ENCODE measurements around the gene GYS2. TPM values are rescaled to one million over a fixed set of nuclear protein-coding genes. Genes with fewer than 3 reads are reported as not detected.

Gene GYS2
- total and polyA plus RNA-seq, 8 donors, result 0.33 TPM; not detected in 7

GRCh38 chr12:21580748-21581516 lies 23.7 kb downstream of the GYS2 start:
- Histone ChIP-seq H3K27me3 (no peaks in the 10 kb centered on the region), H3K4me1 (no peaks in the 10 kb centered on the region), H3K36me3 (no peaks in the 10 kb centered on the region), H3K9me3 (no peaks in the 10 kb centered on the region), H3K27ac (no peak overlapping the region), H3K4me3 (no peak overlapping the region)
- WGBS, 5 donors, result 73 to 84% (median 78%) methylated on average over 4 of the region's 4 CpGs
- TF ChIP-seq POLR2A (IDR thresholded peaks at IDR 0.05), result no peak
- TF ChIP-seq CTCF (IDR thresholded peaks at IDR 0.05), result no peak
- TF ChIP-seq EP300 (IDR thresholded peaks at IDR 0.05), result no peak
- TF ChIP-seq POLR2AphosphoS5 (IDR thresholded peaks at IDR 0.05), result no peak
- intact Hi-C loops (cut with DNase I; ENCODE audit: low total_unique reads), result no loop called here
- no peak for DNase-seq

- no peaks in the 10 kb centered on the region for H3K9me3 ChIP-seq
- H3K4me1 ChIP-seq, result no peaks in the 10 kb centered on the region
- TF ChIP-seq POLR2A (IDR thresholded peaks at IDR 0.05) (no peak), POLR2AphosphoS5 (IDR thresholded peaks at IDR 0.05) (no peak), CTCF (IDR thresholded peaks at IDR 0.05) (no peak), EP300 (IDR thresholded peaks at IDR 0.05) (no peak)
- no peaks in the 10 kb centered on the region for H3K36me3 ChIP-seq
- no peaks in the 10 kb centered on the region for H3K27me3 ChIP-seq
- no peak overlapping the region for H3K27ac ChIP-seq
- intact Hi-C loops (cut with DNase I; ENCODE audit: low total_unique reads), result no loop called here
- 80 to 93% (median 86%) methylated on average over 1 of the region's 1 CpG for WGBS, 5 donors
- no peak overlapping the region for H3K4me3 ChIP-seq
- DNase-seq, result no peak
Observed at GRCh38 chr12:21577516-21577915, 27.1 kb downstream of the GYS2 start.

- H3K27me3 ChIP-seq, result no peaks in the 10 kb centered on the region
- no peak overlapping the region for H3K4me3 ChIP-seq
- no peak overlapping the region for H3K27ac ChIP-seq
- intact Hi-C loops (cut with DNase I; ENCODE audit: low total_unique reads), result no loop called here
- H3K36me3 ChIP-seq, result no peaks in the 10 kb centered on the region
- TF ChIP-seq POLR2A (IDR thresholded peaks at IDR 0.05) (no peak), EP300 (IDR thresholded peaks at IDR 0.05) (no peak), CTCF (IDR thresholded peaks at IDR 0.05) (no peak), POLR2AphosphoS5 (IDR thresholded peaks at IDR 0.05) (no peak)
- DNase-seq, result no peak
- no peaks in the 10 kb centered on the region for H3K4me1 ChIP-seq
- WGBS, 5 donors, result 64 to 86% (median 71%) methylated on average over 2 of the region's 2 CpGs
- no peaks in the 10 kb centered on the region for H3K9me3 ChIP-seq
Observed at GRCh38 chr12:21576431-21576830, 28.2 kb downstream of the GYS2 start.

- Histone ChIP-seq H3K27me3 (no peaks in the 10 kb centered on the region), H3K36me3 (no peaks in the 10 kb centered on the region), H3K9me3 (no peaks in the 10 kb centered on the region), H3K27ac (no peak overlapping the region), H3K4me1 (no peaks in the 10 kb centered on the region), H3K4me3 (no peak overlapping the region)
- intact Hi-C loops (cut with DNase I; ENCODE audit: low total_unique reads), result no loop called here
- no peak for TF ChIP-seq CTCF (IDR thresholded peaks at IDR 0.05)
- TF ChIP-seq POLR2A (IDR thresholded peaks at IDR 0.05), result no peak
- no peak for TF ChIP-seq POLR2AphosphoS5 (IDR thresholded peaks at IDR 0.05)
- TF ChIP-seq EP300 (IDR thresholded peaks at IDR 0.05), result no peak
- DNase-seq, result no peak
- WGBS, 5 donors, result 61 to 79% (median 72%) methylated on average over 4 of the region's 4 CpGs
Observed at GRCh38 chr12:21573733-21574358, 30.8 kb downstream of the GYS2 start.
